GM19438 (cell line): ENCODE results near the gene LIMS1.
"Not testable (repeated sequence)": the region's sequence is repeated elsewhere in the genome, so short reads cannot be mapped to it uniquely, and the experiment has no call there.

Experiments
- ATAC-seq: cut with Tn5 transposase; IDR thresholded peaks from one replicate; pipeline ENCODE4 v1.9.1; 2021; ENCODE audit warnings: low read depth; ENCODE audit not compliant: unreplicated experiment

Gene LIMS1

GRCh38 chr2:108701208-108701607 lies 166.9 kb downstream of the LIMS1 start:
- no peak for ATAC-seq

GRCh38 chr2:108701806-108702205 lies 167.5 kb downstream of the LIMS1 start:
- ATAC-seq = no peak

GRCh38 chr2:108704871-108705270 lies 170.6 kb downstream of the LIMS1 start:
- no peak for ATAC-seq

GRCh38 chr2:108707300-108707699 lies 173.0 kb downstream of the LIMS1 start:
- no peak for ATAC-seq

GRCh38 chr2:108716971-108717370 lies 182.7 kb downstream of the LIMS1 start:
- not testable (repeated sequence) for ATAC-seq

GRCh38 chr2:108719149-108720044 lies 185.1 kb downstream of the LIMS1 start, which contains the start of gene RANBP2:
TSS of gene RANBP2 (plus strand) at chr2:108719482. CDS start at chr2:108719607, 125 bp downstream.
- peak; percentile 96 for ATAC-seq

- ATAC-seq = not testable (repeated sequence)
Measured at GRCh38 chr2:108726048-108726447, 191.8 kb downstream of the LIMS1 start.

- ATAC-seq = not testable (repeated sequence)
Measured at GRCh38 chr2:108734656-108735055, 200.4 kb downstream of the LIMS1 start.
